EL (cell line): ENCODE results near the gene IGFBP2.
A peak's percentile ranks its signal among the peaks of the same experiment; 100 is the strongest.
"Not testable (repeated sequence)": the region's sequence is repeated elsewhere in the genome, so short reads cannot be mapped to it uniquely, and the experiment has no call there.

Source experiments
- DNase-seq: peaks from one replicate; pipeline ENCODE4 v3.0.0-alpha.2; 2016

Gene IGFBP2

GRCh38 chr2:216632952-216633615, at the start of gene IGFBP2:
Gene IGFBP2, plus strand, starts transcription at chr2:216633420. Its CDS starts 104 bp downstream, at chr2:216633524.
- DNase-seq = peak; percentile 39

GRCh38 chr2:216583606-216584005, 49.6 kb upstream of the IGFBP2 start:
- no peak for DNase-seq

GRCh38 chr2:216584112-216584511, 49.1 kb upstream of the IGFBP2 start:
- no peak for DNase-seq

GRCh38 chr2:216585441-216585840, 47.8 kb upstream of the IGFBP2 start:
- no peak for DNase-seq

GRCh38 chr2:216588861-216589710, 44.1 kb upstream of the IGFBP2 start:
- no peak for DNase-seq

- no peak for DNase-seq
These were observed 43.4 kb upstream of the IGFBP2 start for GRCh38 chr2:216589791-216590190.

GRCh38 chr2:216590780-216591179, 42.4 kb upstream of the IGFBP2 start:
- no peak for DNase-seq

GRCh38 chr2:216591480-216591879, 41.7 kb upstream of the IGFBP2 start:
- no peak for DNase-seq

- no peak for DNase-seq
These were observed 39.1 kb upstream of the IGFBP2 start for GRCh38 chr2:216594081-216594480.

GRCh38 chr2:216596236-216596979, 36.8 kb upstream of the IGFBP2 start:
- peak; percentile 90 for DNase-seq

GRCh38 chr2:216596980-216597509, 36.2 kb upstream of the IGFBP2 start:
- peak; percentile 49 for DNase-seq

- DNase-seq = not testable (repeated sequence)
These were observed 35.4 kb upstream of the IGFBP2 start for GRCh38 chr2:216597825-216598224.

GRCh38 chr2:216601632-216602409, 31.4 kb upstream of the IGFBP2 start:
- no peak for DNase-seq

GRCh38 chr2:216603010-216603883, 30.0 kb upstream of the IGFBP2 start:
- DNase-seq = no peak

- no peak for DNase-seq
These were observed 29.4 kb upstream of the IGFBP2 start for GRCh38 chr2:216603884-216604245.

GRCh38 chr2:216604458-216604857, 28.8 kb upstream of the IGFBP2 start:
- no peak for DNase-seq

GRCh38 chr2:216606551-216607276, 26.5 kb upstream of the IGFBP2 start:
- no peak for DNase-seq

GRCh38 chr2:216607277-216607560, 26.0 kb upstream of the IGFBP2 start:
- no peak for DNase-seq

GRCh38 chr2:216608525-216608924, 24.7 kb upstream of the IGFBP2 start:
- DNase-seq = no peak

GRCh38 chr2:216615298-216616082, 17.7 kb upstream of the IGFBP2 start:
- no peak for DNase-seq
